ENCODE measurements around the gene ELP1. TPM values are rescaled to one million over a fixed set of nuclear protein-coding genes. Genes with fewer than 3 reads are reported as not detected.

ELP1 gene
- total RNA-seq, 1 donor from 2014 or later = 51.9 TPM

DNA sequence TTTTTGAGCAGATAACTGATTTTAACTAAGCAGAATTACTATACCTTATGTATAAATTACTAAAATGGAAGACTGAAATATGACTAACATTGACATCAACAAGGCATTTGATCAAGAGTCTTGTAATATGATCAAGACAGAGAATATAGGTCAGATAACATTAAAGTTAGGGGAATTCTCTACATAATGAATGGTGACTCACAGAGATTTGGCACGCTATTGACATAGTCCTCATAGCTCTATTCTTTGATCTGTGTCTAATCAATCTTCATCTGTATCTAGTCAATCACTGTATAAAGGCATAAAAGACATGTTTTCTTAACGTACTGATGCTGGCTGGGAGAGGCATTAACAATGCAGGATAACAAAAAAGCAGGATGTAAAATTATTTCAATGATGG, 17.7 kb upstream of the ELP1 start:
- DNase-seq = no peak
- no peaks in the 10 kb centered on the region for H3K4me1 Mint-ChIP-seq (ENCODE audit: low read depth, unreplicated experiment)
- no peak overlapping the region for H3K27ac Mint-ChIP-seq (ENCODE audit: unreplicated experiment)
- TF ChIP-seq, protein P1, sequence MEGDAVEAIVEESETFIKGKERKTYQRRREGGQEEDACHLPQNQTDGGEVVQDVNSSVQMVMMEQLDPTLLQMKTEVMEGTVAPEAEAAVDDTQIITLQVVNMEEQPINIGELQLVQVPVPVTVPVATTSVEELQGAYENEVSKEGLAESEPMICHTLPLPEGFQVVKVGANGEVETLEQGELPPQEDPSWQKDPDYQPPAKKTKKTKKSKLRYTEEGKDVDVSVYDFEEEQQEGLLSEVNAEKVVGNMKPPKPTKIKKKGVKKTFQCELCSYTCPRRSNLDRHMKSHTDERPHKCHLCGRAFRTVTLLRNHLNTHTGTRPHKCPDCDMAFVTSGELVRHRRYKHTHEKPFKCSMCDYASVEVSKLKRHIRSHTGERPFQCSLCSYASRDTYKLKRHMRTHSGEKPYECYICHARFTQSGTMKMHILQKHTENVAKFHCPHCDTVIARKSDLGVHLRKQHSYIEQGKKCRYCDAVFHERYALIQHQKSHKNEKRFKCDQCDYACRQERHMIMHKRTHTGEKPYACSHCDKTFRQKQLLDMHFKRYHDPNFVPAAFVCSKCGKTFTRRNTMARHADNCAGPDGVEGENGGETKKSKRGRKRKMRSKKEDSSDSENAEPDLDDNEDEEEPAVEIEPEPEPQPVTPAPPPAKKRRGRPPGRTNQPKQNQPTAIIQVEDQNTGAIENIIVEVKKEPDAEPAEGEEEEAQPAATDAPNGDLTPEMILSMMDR (IDR thresholded peaks at IDR 0.05; ENCODE audit: partially characterized antibody, unreplicated experiment) = no peak
- H3K9me3 Mint-ChIP-seq (ENCODE audit: unreplicated experiment) = peaks cover 2% of the 10 kb centered on the region
- no peaks in the 10 kb centered on the region for H3K36me3 Mint-ChIP-seq (ENCODE audit: unreplicated experiment)
- H3K27me3 Mint-ChIP-seq (ENCODE audit: unreplicated experiment) = no peaks in the 10 kb centered on the region
- H3K4me3 Mint-ChIP-seq (ENCODE audit: unreplicated experiment) = no peak overlapping the region

DNA sequence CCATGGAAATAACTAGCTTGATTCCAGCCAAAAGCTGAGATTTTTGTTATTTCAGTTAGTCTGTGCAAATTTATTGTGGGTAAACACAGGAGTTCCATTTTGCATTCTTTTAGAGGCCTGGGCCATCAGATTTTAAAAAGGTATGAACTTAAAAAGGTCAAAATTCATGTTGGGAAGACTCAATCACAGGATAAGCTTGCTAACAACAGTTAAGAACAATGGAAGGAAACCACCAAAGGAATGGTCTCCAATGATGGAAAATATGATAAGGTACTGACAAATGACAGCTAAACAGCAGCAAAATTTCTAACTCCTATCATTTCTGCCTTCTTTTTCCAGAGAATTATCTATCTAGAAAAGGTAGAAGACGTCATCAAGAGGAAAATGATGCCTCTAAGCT, 16.2 kb upstream of the ELP1 start:
- no peak overlapping the region for H3K27ac Mint-ChIP-seq (ENCODE audit: unreplicated experiment)
- DNase-seq = no peak
- H3K36me3 Mint-ChIP-seq (ENCODE audit: unreplicated experiment) = no peaks in the 10 kb centered on the region

DNA sequence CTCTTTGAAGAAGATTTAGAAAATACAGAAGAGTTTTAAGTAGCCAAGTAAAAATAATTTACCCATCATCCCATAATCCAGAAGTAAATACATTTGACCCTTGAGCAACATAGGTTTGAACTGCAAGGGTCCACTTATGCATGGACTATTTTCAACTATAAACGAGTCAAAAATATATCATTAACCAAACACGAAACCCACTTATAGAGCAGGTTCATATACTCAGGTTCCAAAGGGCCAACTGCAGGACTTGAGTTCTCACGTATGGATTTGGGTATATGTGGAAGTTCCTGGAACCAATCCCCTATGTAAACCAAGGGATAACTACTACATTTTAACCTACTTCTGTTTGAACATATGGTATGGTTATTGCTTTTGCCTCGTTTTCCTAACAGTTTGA, 6.1 kb upstream of the ELP1 start:
- TF ChIP-seq, protein P1 (IDR thresholded peaks at IDR 0.05; ENCODE audit: partially characterized antibody, unreplicated experiment) = no peak

More for the DNA sequence above, 16.2 kb upstream of the ELP1 start:
- H3K27me3 Mint-ChIP-seq (ENCODE audit: unreplicated experiment) = no peaks in the 10 kb centered on the region
- no peak overlapping the region for H3K4me3 Mint-ChIP-seq (ENCODE audit: unreplicated experiment)
- no peaks in the 10 kb centered on the region for H3K4me1 Mint-ChIP-seq (ENCODE audit: low read depth, unreplicated experiment)
- peaks cover 2% of the 10 kb centered on the region for H3K9me3 Mint-ChIP-seq (ENCODE audit: unreplicated experiment)
- TF ChIP-seq, protein P1 (IDR thresholded peaks at IDR 0.05; ENCODE audit: partially characterized antibody, unreplicated experiment) = no peak

DNA sequence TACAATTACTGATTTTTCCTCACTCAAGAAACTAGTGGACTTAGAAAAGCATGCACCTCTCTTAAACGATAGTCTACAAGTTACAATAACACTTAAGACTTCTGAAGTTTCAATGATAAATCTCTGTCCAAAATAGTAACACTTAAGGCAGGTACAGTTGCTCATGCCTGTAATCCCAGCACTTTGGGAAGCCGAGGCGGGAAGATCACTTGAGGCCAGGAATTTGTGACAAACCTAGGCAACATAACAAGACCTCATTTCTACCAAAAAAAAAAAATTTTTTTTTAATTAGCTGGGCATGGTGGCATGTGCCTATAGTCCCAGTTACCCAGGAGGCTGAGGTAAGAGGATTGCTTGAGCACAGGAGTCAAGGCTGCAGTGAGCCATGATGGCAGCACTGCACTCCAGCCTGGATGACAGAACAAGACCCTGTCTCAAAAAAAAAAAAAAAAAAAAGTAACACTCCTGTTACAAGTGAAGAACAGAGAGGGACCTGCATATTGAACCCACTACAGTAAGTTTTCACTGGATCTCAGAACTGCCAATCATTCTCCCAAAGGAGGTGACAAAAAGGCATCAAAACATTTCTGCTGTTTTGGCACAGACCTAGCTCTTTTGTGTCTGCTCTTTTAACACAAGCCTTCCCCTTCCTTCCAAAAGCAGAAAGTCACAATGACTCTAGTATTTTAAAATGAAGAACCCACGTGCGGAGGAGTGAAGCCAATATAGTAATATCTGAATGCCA, 3.8 kb upstream of the ELP1 start:
- Mint-ChIP-seq H3K27me3 (ENCODE audit: unreplicated experiment) (peaks cover 4% of the 10 kb centered on the region), H3K9me3 (ENCODE audit: unreplicated experiment) (peaks cover 7% of the 10 kb centered on the region), H3K4me3 (ENCODE audit: unreplicated experiment) (no peak overlapping the region), H3K27ac (ENCODE audit: unreplicated experiment) (no peak overlapping the region), H3K36me3 (ENCODE audit: unreplicated experiment) (no peaks in the 10 kb centered on the region), H3K4me1 (ENCODE audit: low read depth, unreplicated experiment) (peaks cover 13% of the 10 kb centered on the region)
- TF ChIP-seq, protein P1 (IDR thresholded peaks at IDR 0.05; ENCODE audit: partially characterized antibody, unreplicated experiment) = no peak
- DNase-seq = no peak

More for the DNA sequence above, 6.1 kb upstream of the ELP1 start:
- Mint-ChIP-seq H3K36me3 (ENCODE audit: unreplicated experiment) (no peaks in the 10 kb centered on the region), H3K4me3 (ENCODE audit: unreplicated experiment) (no peak overlapping the region), H3K27ac (ENCODE audit: unreplicated experiment) (no peak overlapping the region), H3K4me1 (ENCODE audit: low read depth, unreplicated experiment) (peaks cover 5% of the 10 kb centered on the region), H3K9me3 (ENCODE audit: unreplicated experiment) (no peaks in the 10 kb centered on the region), H3K27me3 (ENCODE audit: unreplicated experiment) (no peaks in the 10 kb centered on the region)
- no peak for DNase-seq

DNA sequence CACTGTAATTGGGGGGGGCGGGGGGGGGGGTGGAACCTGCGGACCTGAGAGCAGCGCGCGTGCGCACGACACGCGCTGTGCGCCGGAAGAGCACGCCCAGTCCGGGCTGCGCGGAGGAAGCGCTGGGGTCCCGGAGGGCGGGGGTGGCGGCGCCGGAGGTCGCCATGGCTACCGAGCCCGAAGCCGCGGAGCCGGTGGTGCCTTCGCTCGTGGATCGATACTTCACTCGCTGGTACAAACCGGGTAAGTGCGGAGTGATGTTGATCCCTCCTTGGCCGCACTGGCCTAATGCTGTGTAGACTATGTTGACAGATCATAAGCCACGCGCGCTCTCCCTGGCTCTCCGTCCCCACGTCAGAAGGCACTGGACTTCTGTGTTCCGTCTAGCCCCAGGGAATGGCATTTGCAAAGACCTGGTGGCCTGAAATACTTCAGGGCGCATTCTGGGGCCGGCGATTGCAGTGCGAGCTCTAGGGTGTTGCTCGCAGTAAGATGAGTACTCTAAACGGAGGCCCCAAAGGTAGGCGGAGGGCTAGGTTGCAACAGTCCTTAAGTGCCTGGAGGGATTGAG, 484 bp upstream of the ELP1 start, which contains the start of gene ABITRAM:
TSS of gene ABITRAM (plus strand) at position 78 of the 571 bp plus-strand sequence. CDS start at position 165, 87 bp downstream.
- Mint-ChIP-seq H3K27ac (ENCODE audit: unreplicated experiment) (peak within 1 kb of the TSS; percentile 97), H3K9me3 (ENCODE audit: unreplicated experiment) (peaks cover 7% of the 10 kb centered on the region), H3K4me1 (ENCODE audit: low read depth, unreplicated experiment) (peaks cover 21% of the 10 kb centered on the region), H3K27me3 (ENCODE audit: unreplicated experiment) (peaks cover 4% of the 10 kb centered on the region), H3K36me3 (ENCODE audit: unreplicated experiment) (no peaks in the 10 kb centered on the region), H3K4me3 (ENCODE audit: unreplicated experiment) (peak within 1 kb of the TSS; percentile 86)
- TF ChIP-seq, protein P1 (IDR thresholded peaks at IDR 0.05; ENCODE audit: partially characterized antibody, unreplicated experiment) = no peak
- DNase-seq = peak; percentile 90

All from glutamatergic neuron (in vitro differentiated cells).